Activated T-cell treated with anti-CD3 and anti-CD28 coated beads for 24 hours (primary cell): ENCODE data around the gene ANKRD16.
"Not testable (repeated sequence)": the region's sequence is repeated elsewhere in the genome, so short reads cannot be mapped to it uniquely, and the experiment has no call there.

ENCODE experiments used
- DNase-seq: peaks from one replicate; pipeline ENCODE4 v3.0.0-alpha.2; 2020; ENCODE audit warnings: low read depth

ANKRD16 gene

DNA sequence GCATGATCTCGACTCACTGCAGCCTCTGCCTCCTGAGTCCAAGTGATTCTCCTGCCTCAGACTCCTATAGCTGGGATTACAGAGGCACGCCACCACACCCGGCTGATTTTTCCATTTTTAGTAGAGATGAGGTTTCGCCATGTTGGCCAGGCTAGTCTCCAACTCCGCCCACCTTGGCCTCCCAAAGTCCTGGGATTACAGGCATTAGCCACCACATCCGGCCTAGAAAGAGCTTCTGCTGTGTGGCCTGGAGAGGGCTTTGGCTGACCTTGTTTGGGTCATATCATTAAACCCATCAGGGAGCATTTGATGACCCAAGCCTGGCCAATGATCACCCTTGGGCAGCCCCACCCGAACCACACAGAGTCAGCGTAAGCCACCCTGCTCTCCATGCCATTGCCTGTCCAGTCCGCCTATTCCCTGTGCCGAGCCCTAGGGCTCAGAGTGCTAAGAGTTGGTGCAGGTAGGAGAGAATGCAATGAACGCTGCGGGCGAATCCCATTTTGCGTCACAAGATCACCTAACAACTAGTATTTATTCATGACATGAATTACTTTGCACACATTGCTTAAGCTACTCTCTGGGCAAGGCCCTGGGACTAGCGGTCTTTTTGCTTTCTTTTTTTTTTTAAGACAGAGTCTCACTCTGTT, 54.1 kb downstream of the ANKRD16 start:
- no peak for DNase-seq

DNA sequence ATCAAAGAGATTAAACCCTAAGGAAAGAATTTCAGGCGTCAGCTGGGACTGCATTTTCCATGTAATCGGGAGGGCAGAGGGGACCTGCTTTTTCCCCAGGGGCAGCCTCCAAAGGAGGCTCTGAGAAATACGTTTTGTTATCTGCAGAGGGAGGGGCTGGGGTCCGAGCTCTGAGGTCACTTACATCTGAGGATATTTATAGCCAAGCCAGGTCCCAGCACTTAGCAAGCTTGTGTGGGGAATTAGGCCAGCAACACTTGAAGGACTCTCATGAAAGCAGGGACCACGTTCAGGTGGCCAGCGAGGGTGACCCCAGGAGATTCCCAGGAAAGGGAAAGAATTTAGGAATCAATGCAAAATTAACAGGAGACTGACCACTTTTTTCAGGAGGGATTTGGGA, 55.9 kb downstream of the ANKRD16 start:
- no peak for DNase-seq

DNA sequence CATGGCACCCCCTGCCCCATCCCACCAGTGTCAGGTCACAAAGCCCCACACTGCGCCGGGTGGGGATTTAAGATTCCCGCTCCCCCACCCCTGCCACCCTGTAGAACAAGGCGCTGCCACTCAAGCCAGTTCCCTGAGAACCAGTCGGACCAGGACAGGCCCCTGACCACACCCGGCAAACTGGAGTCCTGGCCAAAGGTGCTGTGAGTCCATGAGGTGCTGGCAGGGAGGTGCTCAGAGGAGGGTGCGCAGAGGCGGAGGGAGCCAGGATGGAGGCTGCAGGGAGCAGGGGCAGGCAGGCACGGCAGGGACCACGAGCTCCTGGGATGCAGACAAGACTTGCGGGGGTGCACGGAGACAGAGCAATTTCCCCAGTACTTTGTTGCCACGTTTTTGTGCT, 56.7 kb downstream of the ANKRD16 start:
- DNase-seq = no peak

DNA sequence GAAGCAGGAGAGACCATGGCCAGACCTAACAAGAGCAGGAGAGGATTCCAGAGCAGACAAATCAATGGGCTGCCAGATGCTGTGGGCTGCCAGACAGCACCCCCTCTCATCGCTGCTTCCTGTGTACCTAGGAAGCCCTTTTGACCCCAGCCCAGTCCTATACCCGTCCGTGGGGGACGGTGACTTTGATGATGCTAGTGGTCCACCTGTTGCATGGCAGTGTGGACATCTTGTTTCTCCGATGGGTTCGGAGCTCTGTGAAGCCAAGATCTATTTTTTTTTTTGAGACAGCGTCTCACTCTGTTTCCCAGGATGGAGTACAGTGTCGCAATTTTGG, 58.3 kb downstream of the ANKRD16 start:
- DNase-seq = no peak

DNA sequence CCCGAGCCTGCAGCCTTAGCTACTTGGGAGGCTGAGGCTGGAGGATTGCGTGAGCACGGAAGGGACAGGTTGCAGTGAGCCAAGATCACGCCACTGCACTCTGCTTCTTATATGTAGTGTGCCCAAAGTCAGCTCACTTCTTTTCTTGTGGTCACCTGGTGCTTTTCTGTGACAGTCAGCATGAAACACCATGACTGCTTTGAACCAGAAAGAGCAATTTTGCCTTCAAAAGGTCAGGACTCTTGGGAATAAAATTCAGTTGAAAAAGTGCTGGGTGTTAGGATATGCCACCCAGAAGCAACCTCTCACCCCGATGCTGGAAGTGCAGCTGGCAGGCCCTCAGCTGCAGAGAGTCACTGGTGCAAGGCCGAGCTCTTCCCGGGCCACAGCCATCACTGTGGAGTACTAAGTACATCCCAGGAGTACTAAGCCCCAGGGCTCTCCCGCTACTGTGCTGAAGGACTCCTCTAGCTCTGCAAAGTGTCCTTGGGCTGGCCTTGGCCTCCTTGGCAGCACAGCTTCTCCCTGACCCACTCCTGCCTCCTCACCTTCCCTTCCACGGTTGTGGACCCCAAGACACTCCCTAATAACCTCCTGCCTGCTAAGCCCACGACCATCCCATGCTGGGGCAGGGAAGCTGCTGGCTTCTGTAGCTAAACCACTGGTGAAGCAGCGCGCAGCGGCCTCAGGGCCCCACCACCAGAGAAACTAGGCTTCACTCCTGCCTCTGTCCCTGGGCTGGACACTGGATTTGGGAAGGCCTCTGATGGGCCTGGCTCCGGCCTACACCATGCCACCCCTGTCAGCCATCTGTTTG, 58.9 kb downstream of the ANKRD16 start:
- DNase-seq = no peak

DNA sequence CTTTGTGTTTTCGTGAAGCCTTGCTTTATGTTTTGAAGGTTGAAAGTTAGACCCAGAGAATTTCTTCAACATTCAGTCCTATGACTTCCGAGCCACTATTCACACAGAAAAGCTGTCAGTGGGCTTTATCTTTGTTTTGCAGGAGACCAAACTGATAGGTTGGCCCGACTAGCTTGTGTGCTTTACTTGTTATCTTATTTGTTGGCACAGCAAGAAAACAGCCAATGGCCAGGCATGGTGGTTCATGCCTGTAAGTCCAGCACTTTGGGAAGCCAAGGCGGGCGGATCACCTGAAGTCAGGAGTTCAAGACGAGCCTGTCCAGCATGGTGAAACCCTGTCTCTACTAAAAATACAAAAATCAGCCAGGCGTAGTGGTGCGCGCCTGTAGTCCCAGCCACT, 60.4 kb downstream of the ANKRD16 start:
- DNase-seq = no peak

DNA sequence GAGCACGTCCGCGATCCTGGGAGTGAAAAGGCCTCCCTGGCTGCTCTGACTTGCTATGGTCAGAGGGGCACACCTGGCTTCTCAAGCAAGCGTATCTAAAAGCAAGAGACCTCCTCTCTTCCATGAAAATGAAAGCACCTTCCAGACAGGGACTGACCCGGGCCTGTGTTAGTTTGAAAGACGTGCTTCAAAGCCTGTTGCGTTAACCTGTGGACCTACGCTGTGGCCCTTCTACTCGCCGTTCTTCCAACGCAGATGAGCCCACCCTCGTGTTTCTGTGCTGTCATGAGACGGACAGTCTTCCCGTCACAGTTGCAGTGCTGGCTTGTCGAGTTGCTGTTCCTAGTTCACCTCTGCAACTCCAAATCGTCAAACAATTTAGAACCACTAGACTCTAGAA, 61.0 kb downstream of the ANKRD16 start:
- DNase-seq = no peak

DNA sequence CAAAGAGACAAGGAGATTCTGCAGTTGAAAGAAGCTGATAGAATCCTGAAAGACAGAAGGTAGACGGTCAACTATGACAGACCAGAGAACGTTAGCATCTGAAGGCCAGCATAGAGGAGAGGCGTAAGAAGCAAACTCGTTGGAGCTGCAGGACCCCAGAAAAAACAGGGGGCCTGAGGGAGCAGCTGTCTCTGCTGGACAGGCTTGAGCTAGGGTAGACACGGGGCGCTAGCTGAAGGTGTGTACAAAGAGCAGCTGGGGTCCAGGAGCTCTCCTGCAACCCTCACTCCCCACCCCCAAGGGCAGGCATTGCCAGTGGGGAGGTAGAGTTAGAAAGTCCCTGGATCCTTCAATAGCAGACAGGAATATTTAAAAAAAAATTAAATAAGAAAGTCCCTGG, 61.9 kb downstream of the ANKRD16 start:
- no peak for DNase-seq

DNA sequence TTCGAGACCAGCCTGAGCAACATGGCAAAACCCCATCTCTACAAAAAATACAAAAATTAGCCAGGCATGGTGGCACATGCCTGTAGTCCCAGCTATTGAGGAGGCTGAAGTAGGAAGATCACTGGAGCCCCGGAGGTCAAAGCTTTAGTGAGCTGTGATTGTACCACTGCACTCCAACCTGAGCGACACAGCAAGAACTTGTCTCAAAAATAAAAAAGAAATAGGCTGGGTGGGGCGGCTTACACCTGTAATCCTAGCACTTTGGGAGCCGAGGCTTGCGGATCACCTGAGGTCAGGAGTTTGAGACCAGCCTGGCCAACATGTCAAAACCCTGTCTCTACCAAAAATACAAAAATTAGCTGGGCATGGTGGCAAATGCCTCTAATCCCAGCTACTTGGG, 63.2 kb downstream of the ANKRD16 start:
- not testable (repeated sequence) for DNase-seq

DNA sequence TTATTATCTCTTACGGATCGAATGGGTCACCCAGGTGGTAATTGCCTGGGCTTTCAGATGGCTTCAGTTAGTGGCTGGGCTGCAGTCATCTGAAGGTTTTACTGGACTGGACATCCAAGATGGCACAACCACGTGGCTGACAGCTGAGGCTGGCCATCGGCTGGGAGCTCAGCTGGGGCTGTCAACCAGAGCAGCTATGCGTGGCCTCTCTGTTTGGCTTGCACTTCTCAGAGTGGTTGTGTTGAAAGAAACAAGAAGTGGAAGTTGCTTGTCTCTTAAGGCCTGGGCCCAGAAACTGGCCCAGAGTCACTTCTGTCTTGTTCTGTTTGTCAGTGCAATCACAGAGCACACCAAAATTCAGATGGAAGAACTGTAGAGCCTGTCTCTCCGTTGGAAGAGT, 70.8 kb downstream of the ANKRD16 start:
- no peak for DNase-seq

DNA sequence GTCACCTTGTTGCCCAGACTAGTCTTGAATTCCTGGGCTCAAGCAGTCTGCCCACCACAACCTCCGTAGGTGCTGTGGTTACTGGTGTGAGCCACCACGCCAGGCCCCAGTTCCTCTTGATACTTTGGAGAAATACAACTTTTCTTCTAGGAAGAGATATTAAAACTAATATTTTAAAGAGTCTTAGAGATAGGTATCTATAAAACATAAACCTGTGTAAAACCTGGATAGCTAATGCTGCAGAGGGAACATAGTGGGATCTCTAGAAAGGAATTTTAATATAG, 71.7 kb downstream of the ANKRD16 start:
- DNase-seq = no peak

DNA sequence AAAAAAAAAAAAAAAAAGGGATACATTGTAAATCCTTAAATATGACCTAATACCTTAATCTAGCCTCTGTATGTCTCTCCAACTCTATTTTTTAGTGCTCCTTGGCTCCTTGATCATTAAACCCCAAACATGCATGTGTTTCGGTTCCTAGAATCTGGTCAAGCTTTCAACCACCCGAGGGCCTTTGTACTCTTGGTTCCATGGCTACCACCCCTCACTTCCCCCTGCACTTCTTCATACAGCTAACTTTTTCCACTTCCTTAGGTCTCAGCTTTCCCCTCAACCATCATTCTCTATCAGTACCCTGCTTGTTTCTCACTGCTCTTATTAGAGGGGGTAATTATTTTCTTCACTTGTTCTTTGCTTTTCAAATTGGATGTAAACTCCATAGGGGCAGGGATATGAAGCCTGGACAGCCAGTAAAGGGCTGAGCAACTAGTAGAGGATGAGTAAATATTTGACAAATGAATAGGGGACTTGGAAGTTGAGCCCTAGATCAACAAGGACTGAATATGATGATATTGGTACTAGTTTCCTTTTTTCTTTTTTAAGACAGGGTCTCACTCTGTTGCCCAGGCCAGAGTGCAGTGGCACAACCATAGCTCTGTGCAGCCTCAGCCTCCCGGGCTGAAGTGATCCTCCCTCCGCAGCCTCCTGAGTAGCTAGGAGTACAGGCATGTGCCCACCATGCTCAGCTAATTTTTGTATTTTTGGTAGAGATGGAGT, 72.2 kb downstream of the ANKRD16 start:
- no peak for DNase-seq

DNA sequence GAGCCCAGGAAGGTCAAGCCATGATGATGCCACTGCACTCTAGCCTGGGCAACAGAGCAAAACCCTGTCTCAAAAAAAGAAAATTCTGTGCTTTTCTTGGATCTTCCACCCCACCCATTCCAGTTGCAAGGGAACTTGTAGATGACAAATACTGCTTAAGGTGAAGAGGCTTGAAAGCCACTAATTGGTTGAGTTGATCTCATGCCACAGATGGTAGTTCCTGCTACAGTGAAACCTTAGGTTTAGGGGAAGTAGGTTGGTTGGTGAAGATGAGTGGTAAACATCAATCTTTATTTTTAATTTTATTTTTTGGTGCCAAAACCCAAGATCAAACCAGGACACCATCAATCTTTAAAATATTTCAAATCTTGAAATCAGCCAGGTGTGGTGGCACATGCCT, 73.5 kb downstream of the ANKRD16 start:
- DNase-seq = no peak

DNA sequence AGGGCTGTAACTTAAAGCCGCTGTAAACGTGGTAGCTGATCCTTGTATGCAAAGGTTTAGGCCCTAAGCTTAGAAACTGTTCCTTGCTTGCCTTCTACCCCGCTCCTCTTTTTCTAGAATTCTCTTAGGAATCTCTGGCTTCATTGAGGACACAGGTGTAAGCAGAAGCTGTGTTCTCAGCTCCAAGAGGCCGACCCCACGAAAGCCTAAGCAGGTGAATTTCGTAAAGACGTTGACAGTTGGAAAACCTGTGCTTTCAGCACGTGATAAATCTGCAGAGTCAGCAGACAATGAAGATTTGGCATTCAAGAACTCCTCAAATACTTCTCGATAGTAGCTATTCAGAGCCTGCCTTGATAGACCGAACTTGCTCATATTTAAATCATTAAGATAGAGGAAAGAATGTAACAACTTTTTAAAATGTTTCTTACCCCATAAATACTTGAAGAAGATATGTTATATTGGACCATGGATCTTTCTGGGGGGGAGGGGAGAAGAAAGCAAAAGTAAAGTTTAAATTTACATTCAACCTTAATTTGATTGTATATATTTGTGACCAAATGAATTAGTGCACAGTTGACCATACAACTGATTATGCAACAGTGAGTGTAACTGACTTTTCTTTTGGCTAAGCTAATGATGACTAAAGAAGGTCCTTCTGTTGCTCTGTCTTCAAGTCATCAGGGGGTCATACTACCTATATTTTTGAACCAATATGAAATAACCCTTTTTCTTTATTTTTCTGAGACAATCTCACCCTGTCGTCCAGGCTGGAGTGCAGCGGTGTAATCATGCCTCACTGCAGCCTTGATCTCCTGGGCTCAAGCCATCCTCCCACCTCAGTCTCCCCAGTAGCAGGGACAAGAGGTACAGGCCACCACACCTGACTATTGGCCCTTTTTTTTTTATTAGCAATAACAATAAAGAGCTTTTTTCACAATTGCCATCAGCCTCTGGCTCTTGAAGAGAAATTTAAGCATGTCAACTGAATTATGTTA, 75.3 kb downstream of the ANKRD16 start:
- peak; percentile 23 for DNase-seq

DNA sequence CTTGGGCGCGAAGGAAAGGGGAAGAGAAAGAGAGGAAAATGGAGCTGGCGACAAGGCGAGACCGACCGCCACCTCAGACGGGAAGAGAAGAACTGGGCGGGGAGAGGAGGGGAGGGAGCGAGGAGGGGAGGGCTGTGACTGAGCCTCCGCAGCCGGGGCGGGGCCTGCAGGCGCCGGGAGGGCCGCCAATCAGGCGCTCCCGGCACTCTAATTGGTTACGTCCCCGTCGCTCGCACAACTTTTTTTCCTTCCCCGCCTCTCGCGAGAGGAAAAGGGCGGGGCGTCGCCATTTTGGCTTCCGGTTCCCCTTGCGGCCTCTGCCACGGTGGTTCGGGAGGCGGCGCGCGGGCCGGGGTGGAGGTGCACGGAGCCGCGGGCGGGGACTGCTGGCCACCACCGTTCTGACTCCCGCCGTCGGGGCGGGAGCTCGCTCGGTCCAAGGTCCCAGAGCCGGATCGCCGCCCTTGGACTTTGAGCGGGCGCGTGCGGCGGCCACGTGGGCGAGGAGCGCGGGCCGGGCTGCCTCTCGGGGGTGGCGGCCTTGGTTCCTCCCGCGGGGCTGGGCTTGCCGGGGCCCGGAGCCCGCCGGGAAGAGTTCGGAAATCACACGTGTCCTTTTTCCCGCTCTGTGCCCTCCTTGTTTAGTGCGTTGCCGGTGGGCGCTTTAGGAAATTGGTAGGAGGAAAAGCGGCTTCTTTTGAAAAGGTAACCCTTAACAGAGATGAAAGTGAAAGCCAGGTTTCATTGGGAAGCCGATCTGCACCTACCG, 76.2 kb downstream of the ANKRD16 start, which contains the start of gene GDI2:
TSS of gene GDI2 (minus strand) at position 94 of the 769 bp plus-strand sequence. CDS start 176 bp downstream, outside the sequence.
- peak; percentile 95 for DNase-seq

DNA sequence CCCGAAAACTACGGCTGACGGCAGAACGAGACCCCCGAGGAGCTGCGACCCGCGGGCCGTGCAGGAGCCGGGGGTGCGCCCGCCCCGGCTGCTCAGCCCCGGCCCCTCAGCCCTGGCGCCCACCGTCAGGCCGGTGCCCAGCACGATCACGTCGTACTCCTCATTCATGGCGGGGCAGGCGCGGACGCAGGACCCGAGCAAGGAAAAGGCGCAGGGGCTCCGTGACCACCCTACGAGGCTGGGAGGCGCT, 76.7 kb downstream of the ANKRD16 start:
- DNase-seq = no peak

DNA sequence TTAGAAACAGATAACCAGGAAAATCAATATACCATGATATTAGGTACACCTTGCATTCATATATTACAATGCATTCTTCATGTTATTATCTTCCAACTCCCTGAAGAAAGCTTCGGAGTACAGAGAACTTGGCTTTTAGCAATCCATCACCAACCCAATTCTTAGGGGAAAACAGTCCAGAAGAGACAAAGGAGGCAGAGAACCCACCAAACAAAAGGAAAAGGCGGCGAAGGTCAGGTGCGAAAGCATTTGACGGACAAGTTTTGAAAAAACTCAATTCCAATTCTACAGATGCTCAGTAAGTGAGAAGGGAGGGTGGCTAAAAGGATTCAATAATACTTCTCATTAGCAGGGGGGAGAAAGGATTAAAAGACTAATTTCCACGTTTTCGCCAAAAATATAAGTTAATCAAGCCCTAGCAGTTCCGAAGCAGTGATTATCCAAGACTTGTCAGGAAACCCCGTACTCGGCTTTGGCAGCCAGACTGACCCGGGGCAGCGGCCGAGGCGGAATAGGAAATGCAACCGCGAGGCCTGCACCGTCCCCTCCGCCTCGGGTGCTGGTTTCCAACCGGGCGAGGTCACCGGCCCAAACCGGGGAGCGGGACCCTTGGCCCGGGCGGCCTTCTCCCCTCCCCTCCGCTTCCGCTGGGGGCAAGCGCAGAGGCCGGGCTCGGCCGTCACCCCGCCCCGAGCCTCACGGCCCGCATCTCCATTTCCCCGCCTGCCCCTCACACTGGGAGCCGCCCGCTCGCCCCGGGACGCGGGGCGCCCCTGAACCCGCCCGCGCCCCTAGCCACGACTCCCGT, 77.2 kb downstream of the ANKRD16 start:
- DNase-seq = peak; percentile 30
